HG03135 (cell line): Measurements from ENCODE around the gene MACROD2.

Experiments used
- ATAC-seq: cut with Tn5 transposase; IDR thresholded peaks from one replicate; pipeline ENCODE4 v1.9.1; 2021; ENCODE audit warnings: mild to moderate bottlenecking, moderate library complexity; ENCODE audit not compliant: unreplicated experiment

MACROD2 gene

DNA sequence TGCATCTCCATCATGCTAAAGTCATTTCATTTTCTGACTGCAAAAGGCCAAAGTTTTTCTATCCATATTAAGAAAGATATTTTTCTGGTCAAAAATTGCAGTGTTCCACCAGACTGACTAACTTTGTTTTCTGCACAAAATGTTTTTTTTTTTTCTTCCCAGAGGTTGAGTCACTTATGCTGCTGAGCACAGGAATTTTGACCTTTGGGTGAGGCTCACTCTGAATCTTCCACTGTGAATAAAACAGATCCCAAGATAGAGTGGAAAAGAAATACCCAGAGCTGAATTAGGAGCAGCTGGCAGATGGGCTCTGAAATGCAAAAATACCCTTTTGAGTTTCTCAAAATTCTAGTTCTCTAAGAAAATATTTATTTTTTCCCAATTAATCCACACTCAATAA is 1581.1 kb downstream of the MACROD2 start:
- no peak for ATAC-seq

DNA sequence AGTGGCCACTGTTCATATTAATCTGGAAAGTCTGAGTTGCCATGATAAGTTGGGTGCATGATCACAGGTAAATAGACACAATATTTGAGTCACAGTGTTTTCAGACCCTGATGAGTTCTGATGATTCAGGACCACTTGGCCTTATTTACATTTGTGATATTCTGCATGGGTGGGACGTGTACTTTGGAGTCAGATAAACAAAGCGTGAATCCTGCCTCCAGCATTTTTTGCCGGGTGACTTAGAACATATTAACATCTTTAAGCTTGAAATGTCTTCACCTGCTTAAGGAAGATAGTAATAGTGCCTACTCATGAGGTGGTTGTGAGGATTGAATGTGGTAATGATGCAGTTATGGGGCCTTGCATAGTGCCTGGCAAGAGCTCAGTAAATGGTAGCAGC is 1582.8 kb downstream of the MACROD2 start:
- no peak for ATAC-seq

DNA sequence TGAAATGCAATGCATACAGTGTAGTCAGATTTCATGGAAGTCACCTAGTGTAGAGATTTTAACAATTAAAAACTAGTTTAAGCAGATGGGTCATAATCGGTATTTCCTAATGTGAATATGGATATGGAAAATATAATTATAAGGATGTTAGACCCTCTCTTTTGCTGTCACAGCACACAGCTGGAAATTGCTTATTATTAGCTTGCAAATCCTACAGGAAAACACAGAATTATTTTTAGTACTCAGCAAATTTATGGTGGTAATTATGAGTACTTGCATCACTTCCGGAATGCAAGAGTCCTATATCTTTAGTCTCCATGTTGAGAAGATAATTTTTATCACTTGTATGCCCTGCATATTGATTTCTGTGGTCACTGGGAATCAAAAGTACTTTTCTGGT is 1584.4 kb downstream of the MACROD2 start:
- ATAC-seq, result no peak

DNA sequence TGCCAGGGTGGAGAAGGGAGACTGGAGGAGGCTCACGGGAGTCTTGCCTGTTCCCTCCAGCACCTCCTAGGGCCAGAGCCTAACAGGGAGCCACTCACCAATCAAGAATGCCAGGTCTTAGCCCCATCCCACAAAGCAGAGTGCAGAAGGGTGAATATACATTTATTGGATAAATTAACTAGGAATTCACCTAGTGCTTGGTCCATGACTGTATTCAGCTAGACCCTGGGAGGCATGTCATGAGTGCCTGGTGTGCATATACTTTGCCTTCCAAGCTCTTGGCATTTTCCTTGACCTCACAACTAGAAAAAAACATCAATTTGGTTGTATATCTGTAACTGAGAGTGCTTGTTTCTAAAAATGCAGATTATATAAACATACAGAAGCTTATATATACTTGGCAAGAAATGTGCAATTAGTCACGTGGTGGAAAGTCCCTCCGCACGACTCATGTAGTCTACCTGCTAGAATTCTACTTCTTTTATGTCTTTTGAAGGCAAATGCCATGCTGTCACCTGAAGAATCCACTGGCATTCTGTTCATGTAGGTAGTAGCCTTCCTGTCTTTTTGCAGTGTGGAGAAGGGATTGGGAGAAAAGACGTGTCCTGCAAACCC is 1586.9 kb downstream of the MACROD2 start:
- no peak for ATAC-seq

DNA sequence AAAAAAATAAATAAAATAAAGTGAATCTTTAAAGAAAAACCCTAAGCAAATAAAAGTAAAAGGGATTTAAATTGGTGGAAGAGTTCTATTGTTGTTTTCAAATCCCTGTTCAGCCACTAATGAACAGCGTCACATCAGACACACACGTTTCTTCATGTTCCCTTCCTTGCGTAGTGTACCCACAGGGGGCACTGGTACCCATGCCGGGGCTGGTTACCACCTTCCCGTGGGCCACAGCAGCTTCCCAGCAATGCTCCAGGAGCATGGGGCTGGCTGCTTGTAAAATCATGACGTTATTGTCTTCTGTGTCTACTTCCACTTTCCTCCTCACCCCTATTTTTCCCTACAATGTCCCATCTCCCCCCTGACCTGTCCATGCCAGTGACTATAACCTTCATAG is 1589.2 kb downstream of the MACROD2 start:
- no peak for ATAC-seq

DNA sequence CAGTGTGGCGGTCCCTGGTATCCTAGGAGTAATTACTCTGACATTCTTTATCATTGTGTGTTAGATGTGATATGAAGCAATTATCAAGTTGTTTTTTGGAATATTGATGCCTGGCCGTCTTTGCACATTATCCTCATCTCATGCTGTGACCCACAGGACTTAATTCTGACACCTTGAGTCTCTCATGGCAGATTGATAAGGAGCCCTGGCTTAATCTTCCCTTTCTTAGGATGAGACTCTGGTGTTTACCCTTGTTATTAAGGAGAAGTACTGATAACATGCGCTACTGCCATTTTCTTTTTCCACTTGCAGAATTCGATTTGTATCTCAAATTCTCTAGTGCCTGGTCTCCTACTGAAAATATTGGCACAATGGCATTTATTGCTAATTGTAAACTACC is 1597.8 kb downstream of the MACROD2 start:
- ATAC-seq, result no peak

DNA sequence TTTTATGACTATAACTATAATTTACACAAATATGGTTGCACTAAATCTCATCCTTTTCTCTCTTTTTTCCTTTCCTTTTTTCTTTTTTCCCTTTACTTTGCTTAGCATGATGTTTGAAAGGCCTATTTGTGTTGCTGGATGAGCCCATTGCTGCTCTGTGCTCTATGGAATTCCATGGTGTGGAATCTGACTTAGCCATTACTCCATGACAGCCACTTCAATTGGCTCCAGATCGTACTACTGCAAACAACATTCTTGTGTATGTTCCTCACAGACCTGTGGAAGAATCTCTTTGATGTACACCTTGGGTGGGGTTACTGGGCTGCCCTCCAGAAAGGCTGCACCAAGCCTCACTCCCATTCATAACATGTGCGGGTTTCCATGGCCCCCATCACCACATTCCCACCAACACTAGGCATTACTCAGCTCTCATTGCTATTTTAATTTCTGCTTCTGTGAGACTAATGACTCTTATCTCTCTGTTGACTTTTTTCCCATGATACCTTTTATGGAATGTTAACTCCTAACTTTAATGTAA is 1598.9 kb downstream of the MACROD2 start:
- no peak for ATAC-seq

DNA sequence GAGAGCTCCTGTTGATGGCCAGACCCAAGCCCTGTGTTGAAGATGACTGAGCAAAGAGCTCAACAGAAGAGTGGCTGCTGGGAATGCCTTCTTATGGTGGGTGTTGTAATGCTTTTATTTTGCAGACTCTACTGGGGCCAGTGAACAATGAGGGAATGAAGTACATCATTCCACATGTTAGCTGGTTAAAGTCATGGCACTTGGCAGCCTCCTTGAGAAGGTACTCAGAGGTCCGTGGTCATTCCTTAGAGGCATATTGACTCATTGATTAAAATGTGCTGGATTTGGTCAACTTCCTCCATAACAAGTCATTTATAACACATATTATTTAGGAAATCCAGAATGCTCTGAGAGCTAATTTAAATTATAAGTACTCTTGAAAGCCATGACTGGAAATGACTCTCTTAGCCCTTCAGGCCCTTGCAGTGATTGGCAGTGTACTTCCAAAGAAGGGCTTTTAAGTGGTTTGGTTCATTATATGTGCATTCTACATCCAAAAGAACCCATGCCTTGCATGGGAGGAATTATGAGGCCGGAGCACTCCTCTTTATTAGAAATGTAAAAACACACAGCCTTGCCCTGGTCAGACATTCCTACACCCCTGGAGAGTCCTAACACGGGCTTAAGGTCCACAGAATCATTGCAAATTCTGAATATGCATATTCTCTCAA is 1601.0 kb downstream of the MACROD2 start:
- no peak for ATAC-seq

DNA sequence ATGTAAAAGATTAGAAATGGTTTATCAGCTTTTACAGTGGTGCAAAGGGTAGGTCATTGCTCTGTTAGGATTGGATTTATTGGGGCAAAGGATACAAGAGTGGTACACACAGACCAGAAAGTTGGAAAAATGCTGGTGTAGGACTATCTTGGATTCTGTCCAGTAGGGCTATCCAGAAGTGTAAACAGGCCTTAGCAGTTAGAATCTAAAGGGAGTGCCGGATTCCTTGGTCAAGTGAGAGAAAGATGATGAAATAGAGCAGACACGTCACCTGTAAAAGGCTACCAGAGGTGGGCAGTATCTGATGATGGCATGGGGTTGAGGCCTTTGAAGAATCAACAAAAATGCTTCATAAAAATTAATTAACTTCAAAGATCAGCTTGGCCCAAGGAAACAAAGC is 1602.0 kb downstream of the MACROD2 start:
- no peak for ATAC-seq

DNA sequence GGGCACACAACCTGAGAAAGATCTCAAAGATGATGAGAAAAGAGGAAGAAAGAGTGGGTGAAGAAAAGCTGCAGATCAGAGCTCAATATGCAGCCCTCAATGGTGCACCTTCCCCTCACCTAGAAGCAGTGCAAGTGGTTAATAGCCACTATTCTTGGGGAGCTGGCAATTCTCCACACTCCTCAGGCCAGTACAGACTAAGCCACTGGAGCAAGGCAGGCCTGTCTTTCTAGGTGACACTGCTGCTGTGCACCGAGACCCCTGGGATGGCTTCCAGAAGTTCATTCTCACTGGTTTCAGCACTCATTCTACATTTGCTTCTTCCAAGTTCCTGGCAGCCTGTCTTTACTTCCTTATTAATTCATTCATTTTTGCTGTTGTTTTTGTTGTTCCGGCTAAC is 1604.6 kb downstream of the MACROD2 start:
- no peak for ATAC-seq

DNA sequence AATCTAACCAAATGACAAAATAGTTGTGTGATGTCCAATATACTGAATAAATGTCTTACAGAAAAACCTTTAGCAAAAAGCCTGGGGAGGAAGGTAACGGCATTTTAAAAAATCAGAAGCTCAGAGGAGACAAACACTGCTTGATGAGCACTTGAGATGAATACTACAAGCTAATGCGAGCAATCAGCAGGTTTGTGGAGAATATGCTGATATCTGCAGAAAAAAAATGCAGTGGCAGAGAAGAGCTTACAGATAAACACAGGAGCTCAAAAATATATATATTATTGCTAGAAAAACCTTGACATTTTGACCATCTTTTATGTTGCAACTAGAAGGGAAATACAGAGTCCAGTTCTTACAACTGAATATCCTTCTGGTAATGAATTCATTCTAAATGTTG is 1605.2 kb downstream of the MACROD2 start:
- no peak for ATAC-seq

DNA sequence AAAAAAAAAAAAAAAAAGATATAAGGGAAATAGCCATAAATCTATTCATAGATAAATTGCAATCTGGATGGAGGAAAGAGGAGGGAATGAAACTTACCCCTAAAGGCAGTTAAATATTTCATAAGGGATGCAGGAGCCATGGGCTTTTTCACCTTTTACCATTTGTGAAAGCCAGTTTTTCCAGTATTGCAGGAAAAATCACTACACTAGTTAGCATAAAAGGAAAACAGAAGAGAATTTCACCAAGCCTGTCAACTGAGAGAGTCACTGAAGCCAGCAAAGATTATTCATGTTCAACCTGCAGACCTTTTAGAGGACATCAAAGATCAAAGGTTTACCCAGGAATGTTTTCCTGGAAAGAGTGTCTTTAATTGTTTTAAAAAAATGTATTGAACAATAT is 1608.2 kb downstream of the MACROD2 start:
- no peak for ATAC-seq

DNA sequence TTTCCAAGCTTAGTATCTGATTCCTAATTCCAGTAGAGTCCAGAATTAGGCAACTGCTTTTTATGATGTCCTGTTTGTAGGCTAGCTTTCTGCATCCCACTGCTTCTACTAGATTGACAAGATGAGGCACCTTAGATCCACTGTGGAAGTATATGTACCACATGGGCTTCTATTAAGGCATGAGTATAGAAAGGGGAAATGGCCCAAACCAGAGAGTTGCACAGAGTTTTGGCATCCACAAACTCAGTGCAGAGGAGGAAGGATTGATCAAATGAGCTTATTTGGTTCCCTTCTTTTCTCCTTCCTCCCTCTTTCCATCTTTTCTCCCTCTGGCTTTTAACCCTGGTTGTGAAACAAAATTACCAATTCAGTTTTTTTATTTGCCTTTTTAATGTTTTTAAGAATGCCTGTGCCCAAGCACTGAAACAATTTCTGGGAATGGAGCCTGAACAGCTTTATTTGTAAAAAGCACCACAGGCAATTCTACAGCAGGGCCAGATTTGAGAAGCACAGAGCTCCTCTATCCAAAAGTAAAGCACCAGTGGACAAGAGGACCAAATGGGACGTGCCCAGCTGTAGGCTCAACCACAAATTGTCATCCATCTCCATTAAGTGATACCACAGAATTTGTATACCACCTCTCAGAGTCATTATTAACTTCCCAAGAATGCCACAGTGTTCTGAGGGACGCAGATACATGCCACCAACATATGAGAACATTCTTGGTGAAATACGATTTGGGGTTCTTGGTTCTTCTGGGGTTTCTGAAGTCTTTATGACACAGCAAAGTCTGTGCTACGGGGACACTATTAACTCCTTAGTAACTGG is 1608.9 kb downstream of the MACROD2 start:
- no peak for ATAC-seq

DNA sequence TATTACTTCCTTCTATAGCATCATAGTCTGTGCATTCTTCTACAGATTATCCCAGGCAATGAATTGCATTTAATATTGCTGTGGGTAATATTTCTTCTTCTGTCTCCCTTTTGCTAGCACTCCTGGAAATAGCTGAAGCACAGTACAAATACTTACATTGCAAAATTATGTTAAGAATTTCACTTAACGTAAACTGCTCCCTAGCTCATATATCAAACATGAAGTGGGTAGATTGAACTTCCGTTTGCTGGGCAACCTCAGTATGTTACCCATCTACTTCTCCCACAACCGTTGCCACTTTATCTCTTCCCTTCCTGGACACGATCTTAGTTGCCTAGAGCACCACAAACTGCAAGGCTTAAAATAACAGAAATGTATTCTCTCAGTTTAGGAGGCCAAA is 1614.6 kb downstream of the MACROD2 start:
- no peak for ATAC-seq

DNA sequence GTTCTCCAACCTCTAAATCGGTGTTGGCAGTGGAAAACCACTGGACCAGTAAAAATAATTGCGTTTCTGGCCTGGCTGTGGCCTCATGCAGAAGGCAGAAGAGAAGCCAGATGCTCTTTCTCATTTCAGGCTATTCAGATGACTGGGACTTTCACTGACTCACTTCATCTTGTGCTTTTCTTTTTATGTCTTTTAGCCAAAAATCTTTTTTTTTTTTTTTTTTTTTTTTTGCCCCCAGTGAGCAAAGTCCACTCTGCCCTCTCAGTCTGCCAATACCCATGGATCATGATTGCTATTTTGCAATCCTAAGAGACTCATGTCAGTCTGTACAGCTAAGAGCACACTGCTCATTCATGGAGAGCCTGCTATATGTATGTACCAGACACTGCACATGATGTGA is 1615.5 kb downstream of the MACROD2 start:
- no peak for ATAC-seq

DNA sequence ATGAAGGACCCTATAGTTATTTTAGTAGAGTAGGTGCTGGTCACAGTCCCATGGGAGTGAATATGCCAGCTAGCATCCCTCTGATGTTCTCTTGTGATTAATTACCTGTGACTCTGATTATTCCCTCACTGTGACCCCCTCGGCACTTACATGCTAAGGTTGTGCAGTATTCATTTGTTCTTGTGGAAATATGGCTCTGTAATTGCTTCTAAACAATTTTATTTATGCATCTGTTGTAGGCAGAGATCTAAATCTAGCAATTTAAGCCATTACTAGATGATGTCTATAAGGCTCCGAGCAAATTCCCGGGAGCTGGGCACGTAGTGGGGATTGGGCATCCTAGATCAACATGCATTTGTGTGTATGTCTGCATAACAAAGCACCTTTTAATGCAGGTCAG is 1616.2 kb downstream of the MACROD2 start:
- no peak for ATAC-seq

DNA sequence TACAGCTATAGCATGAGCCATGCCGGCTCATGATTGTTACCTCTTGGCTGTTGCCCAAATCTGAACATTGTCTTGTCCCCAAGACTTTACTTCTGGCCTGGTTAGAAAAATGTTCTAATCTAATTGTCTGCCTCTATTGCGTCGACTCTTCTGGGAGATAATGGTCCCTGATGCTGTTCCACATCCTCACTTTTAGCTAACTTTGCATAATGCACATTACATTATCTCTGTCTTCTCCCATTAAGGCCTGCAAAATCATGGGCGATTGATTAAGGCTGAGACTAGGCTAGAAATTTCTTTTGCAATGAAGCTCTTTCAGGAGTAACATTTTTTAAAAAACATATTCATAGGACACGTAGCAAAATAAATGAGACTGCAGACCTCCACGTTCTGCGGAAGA is 1616.9 kb downstream of the MACROD2 start:
- no peak for ATAC-seq

DNA sequence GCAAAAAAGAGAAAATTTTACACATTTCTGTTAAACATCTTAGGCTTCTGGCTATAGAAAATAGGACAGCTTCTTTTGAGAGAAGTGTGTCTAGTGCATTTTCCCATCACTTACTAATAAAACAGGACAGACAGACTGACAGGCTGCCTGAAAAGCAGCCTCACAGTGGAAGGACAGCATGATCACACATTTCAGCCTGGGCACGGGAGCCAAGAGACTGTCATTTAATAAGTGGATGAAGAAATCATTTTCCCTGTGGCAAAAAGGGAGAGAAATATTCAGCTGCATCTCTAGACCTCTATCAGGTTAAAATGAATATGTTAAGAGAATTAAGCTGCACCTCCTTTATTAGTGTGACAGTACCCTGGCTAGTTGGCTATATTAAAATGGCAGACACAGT is 1617.5 kb downstream of the MACROD2 start:
- no peak for ATAC-seq

DNA sequence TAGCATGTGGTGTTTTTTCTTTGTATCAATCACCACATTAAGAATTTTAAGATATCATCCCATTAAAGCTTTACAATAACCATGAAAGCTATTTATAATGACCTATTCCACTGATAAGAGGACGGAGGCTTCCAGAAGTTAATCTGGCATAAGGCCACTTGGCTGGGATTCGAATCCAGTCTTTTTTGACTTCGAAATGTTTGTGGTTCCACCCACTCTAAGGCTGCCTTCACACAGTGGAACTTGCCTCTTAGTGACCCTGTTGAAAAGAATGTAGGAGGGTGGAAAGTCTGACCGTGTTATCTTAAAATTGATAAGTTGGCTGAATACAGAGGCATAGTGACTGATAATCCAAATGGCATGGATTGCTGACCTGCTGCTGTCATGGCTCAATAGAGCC is 1618.2 kb downstream of the MACROD2 start:
- no peak for ATAC-seq

DNA sequence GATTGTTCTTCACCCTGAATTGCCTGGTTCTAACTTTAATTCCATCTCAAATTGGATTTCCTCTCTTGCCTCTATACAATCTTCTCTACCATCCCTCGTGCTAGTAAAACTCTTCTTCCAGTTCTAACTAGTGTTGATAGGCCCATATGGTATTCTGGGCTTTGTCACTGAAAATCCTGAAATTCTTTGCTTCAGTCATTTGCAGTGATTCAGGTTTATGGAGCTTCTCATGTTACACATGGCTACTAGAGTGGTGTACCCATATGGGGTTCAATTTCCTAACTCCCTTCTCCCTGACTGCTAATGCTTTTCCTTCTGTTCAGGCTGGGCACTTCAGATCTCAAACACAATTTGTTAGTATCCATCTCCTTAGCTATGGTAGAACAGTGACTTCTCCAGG is 1621.3 kb downstream of the MACROD2 start:
- no peak for ATAC-seq

DNA sequence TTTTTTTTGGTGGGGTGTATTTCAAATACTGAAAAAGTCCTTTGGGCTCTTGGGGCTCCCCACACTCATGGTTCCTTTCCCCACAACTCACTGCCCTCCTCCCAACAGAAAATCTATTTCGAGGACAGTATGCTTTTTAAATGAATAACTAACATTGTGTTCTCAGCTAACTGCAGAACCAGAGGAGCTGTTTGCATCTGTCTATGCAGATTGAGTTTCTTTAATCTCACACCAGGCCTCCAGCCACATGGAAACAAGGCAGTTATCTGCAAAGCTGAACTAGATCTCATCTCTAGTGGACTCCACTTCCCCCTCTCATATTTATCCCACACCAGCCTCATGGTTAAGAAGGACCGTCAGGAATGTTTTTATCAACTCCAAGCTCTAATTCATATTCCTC is 1622.8 kb downstream of the MACROD2 start:
- no peak for ATAC-seq

DNA sequence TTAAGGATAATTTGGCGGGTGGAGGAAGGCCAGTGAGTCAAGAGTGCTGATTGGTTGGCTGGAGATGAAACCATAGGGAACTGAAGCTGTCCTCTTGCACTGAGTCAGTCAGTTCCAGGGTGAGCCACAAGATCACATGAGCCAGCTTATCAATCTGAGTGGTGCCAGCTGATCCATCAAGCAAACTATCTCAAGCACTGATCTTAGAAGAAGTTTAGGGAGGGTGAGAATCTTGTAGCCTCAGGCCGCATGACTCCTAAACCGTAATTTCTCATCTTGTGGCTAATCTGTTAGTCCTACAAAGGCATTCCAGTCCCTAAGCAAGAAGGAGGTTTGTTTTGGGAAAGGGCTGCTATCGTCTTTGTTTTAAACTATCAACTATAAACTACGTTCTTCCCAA is 1623.6 kb downstream of the MACROD2 start:
- ATAC-seq, result no peak
